Measurements from ENCODE around the gene MAP3K10. TPM values are rescaled to one million over a fixed set of nuclear protein-coding genes. Genes with fewer than 3 reads are reported as not detected.
"Not testable (repeated sequence)": the region's sequence is repeated elsewhere in the genome, so short reads cannot be mapped to it uniquely, and the experiment has no call there.

The MAP3K10 gene
- total RNA-seq, 4 donors from 2014 or later: 4.8 to 10.1 (median 5.3) TPM

DNA sequence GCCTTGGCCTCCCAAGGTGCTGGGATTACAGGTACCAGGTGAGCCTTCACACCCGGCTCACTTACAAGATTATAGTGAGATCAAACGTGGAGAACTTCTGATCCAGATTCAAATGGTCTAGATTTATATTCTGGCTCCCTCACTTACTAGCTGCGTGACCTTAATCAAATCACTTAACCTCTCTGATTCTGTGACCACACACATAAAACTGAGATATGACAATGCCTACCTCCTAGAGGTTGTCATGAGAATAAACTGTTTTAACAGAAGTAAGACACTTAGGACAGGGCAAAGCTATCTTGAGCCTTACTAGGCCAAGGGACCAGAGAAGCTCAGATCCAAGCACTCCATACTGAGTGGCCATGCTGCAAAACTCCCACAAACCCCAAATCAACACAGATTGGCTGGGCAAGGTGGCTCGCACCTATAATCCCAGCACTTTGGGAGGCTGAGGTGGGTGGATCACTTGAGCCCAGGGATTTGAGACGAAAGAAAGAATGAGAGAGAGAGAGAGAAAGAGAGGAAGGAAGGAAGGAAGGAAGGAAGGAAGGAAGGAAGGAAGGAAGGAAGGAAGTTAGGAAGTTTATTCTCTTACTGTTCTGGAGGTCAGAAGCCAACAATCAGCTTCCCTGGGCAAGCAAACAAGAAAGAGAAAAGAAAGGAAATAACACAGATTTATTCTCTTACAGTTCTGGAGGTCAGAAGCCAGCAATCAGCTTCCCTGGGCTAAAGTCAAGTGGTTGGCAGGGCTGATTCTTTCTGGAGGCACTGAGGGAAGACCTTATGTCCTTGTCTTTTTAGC, 46.1 kb upstream of the MAP3K10 start:
- H3K4me3 ChIP-seq: no peak overlapping the region
- H3K4me1 ChIP-seq: peaks cover 0 to 12% (median 7%) of the 10 kb centered on the region in 3 donors
- peaks cover 0 to 7% (median 0%) of the 10 kb centered on the region in 4 donors for H3K27me3 ChIP-seq
- 57 to 76% methylated on average over 2 to 5 of the region's 5 CpGs for WGBS, 2 donors
- no peak for DNase-seq
- no peaks in the 10 kb centered on the region for H3K36me3 ChIP-seq
- TF ChIP-seq, protein P1, sequence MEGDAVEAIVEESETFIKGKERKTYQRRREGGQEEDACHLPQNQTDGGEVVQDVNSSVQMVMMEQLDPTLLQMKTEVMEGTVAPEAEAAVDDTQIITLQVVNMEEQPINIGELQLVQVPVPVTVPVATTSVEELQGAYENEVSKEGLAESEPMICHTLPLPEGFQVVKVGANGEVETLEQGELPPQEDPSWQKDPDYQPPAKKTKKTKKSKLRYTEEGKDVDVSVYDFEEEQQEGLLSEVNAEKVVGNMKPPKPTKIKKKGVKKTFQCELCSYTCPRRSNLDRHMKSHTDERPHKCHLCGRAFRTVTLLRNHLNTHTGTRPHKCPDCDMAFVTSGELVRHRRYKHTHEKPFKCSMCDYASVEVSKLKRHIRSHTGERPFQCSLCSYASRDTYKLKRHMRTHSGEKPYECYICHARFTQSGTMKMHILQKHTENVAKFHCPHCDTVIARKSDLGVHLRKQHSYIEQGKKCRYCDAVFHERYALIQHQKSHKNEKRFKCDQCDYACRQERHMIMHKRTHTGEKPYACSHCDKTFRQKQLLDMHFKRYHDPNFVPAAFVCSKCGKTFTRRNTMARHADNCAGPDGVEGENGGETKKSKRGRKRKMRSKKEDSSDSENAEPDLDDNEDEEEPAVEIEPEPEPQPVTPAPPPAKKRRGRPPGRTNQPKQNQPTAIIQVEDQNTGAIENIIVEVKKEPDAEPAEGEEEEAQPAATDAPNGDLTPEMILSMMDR (IDR thresholded peaks at IDR 0.05): no peak
- no peak for TF ChIP-seq POLR2A (IDR thresholded peaks at IDR 0.05)
- intact Hi-C loops (cut with DNase I): loop anchor here (10.0 kb wide), 1 partner anchor 70 kb away; the partner anchor contains the start of gene TTC9B
- no peaks in the 10 kb centered on the region for H3K9me3 ChIP-seq
- no peak overlapping the region for H3K27ac ChIP-seq

DNA sequence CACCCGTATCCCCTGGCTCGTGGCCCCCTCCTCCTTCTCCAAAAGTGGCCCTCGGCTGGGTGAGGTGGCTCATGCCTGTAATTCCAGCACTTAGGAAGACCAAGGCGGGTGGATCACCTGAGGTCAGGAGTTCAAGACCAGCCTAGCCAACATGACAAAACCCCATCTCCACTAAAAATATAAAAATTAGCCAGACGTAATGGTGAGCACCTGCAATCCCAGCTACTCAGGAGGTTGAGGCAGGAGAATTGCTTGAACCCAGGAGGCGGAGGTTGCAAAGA, 45.5 kb upstream of the MAP3K10 start:
- peaks cover 0 to 12% (median 7%) of the 10 kb centered on the region in 3 donors for H3K4me1 ChIP-seq
- not testable (repeated sequence) for H3K9me3 ChIP-seq, DNase-seq, H3K4me3 ChIP-seq, H3K36me3 ChIP-seq, H3K27me3 ChIP-seq, H3K27ac ChIP-seq
- WGBS, 2 donors: 76 to 93% methylated on average over 3 to 6 of the region's 6 CpGs
- intact Hi-C loops (cut with DNase I): loop anchor here (10.0 kb wide), 1 partner anchor 69 kb away; the partner anchor contains the start of gene TTC9B

DNA sequence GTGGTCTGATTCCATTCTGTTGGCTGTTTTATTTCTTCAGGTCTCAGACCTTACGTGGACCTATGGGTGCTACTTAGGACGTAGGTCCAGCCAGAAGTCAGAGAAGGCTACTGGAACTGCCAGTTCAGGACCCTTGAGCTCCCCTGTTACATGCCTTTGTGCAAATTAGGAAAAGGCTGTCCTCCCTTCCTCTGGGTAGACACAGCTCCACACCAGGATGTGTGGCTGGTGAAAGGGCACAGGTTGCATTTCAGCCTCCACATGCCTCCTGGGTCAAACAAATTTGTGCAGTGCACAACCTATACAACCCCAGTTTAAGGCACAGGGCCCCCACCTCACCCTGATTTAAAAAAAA, 43.9 kb upstream of the MAP3K10 start:
- H3K9me3 ChIP-seq: no peaks in the 10 kb centered on the region
- H3K4me1 ChIP-seq: peaks cover 0 to 12% (median 7%) of the 10 kb centered on the region in 3 donors
- 75 to 80% methylated on average over 2 of the region's 2 CpGs for WGBS, 2 donors
- DNase-seq: no peak
- no peaks in the 10 kb centered on the region for H3K36me3 ChIP-seq
- no peak overlapping the region for H3K27ac ChIP-seq
- peaks cover 0 to 4% (median 0%) of the 10 kb centered on the region in 4 donors for H3K27me3 ChIP-seq
- H3K4me3 ChIP-seq: no peak overlapping the region
- TF ChIP-seq POLR2A (IDR thresholded peaks at IDR 0.05): no peak
- TF ChIP-seq, protein P1 (IDR thresholded peaks at IDR 0.05): no peak
- intact Hi-C loops (cut with DNase I): loop anchor here (10.0 kb wide), 1 partner anchor 67 kb away; the partner anchor contains the start of gene TTC9B

DNA sequence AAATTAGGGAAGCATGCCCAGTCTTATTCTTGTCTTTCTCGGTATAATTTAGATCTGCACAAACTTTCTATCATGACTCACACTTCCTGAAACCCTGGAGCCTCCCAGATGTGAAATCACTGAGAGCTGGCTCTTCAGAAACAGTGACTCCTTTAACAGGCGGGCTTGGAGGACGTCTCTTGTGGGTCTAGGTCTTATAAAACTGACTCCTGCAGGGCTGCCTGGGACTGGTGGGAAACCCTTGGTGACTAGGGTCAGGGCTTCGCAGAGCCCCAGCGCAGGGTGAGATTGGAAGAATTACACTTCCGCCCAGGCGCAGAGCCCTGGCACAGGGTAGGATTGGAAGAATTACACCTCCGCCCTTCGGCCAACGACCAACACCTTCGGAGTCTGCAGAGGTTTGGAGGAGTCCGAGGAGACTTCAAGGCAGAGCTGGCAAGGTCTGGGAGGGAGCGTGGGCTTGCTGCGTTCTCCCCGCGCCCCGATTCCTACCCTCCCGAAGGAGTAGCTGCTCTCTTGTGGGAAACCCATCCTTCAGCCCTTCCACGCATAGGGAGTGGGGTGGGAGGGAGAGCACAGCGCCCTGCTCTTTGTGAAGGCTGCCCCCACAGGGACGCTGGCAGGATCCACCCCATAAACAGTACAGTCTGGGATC, 43.4 kb upstream of the MAP3K10 start:
- Histone ChIP-seq H3K36me3 (no peaks in the 10 kb centered on the region), H3K27me3 (peaks cover 0 to 4% (median 0%) of the 10 kb centered on the region in 4 donors), H3K27ac (peak overlapping the region in 1 of 4 donors; percentile 43), H3K4me1 (peaks cover 0 to 12% (median 7%) of the 10 kb centered on the region in 3 donors), H3K4me3 (peak overlapping the region in 1 of 4 donors; percentile 50), H3K9me3 (no peaks in the 10 kb centered on the region)
- TF ChIP-seq POLR2A (IDR thresholded peaks at IDR 0.05): no peak
- TF ChIP-seq, protein P1 (IDR thresholded peaks at IDR 0.05): no peak
- DNase-seq: no peak
- WGBS, 2 donors: 55 to 58% methylated on average over 12 of the region's 21 CpGs
- intact Hi-C loops (cut with DNase I): loop anchor here (10.0 kb wide), 1 partner anchor 67 kb away; the partner anchor contains the start of gene TTC9B

DNA sequence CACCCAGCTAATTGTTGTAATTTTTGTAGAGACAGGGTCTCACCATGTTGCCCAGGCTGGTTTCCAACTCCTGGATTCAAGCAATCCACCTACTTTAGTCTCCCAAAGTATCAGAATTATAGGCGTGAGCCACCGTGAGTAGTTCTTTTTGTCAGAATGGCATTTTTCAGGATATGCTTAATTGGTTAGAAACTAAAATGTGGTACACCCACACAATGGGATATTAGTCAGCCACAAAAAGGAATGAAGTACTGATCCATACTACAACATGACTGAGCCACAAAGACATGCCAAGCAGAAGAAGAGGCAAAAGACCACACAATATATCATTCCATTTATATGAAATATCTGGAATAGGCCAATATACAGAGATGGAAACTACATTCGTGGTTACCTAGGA, 41.7 kb upstream of the MAP3K10 start:
- WGBS, 2 donors: 70 to 71% methylated on average over 3 of the region's 3 CpGs
- Histone ChIP-seq H3K36me3 (no peaks in the 10 kb centered on the region), H3K27ac (no peak overlapping the region), H3K4me3 (no peak overlapping the region), H3K9me3 (no peaks in the 10 kb centered on the region), H3K27me3 (peaks cover 0 to 4% (median 0%) of the 10 kb centered on the region in 4 donors), H3K4me1 (peaks cover 0 to 12% (median 7%) of the 10 kb centered on the region in 3 donors)
- intact Hi-C loops (cut with DNase I): loop anchor here (10.0 kb wide), 1 partner anchor 65 kb away; the partner anchor contains the start of gene TTC9B
- TF ChIP-seq, protein P1 (IDR thresholded peaks at IDR 0.05): no peak
- TF ChIP-seq POLR2A (IDR thresholded peaks at IDR 0.05): no peak
- no peak for DNase-seq
